ENCODE measurements around the gene DSP. TPM values are rescaled to one million over a fixed set of nuclear protein-coding genes. Genes with fewer than 3 reads are reported as not detected.
A peak's percentile ranks its signal among the peaks of the same experiment; 100 is the strongest.

Gene DSP
- total and polyA plus RNA-seq, 2 experiments from 2014 or later = 73.7 to 156 TPM

DNA sequence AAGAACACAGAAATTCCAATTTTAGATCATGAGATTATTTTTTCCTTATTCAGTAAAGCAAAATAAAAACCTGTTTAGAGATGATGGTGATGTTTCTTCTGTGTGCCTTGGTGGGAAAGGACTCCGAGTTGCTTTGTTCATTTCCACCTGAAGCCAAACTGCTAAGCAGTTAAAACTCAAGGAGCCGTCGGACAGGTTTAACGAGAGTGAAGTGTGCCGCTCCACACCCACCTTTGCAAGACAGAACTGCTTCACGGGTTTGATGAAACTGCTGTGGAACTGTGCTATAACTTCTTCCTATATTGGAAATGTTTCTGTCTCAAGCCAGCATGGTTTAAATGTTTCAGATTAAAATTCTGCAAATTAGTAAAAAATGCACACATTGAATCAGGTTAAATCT lies 9.2 kb upstream of the DSP start:
- Histone ChIP-seq H3K79me2 (no peaks in the 10 kb centered on the region), H3K4me2 (peak overlapping the region; percentile 35), H3K36me3 (replicated peaks; ENCODE audit: insufficient read depth, low read depth) (no peaks in the 10 kb centered on the region), H3K9me3 (ENCODE audit: low read depth) (no peaks in the 10 kb centered on the region), H2AFZ (no peak overlapping the region), H3K4me1 (ENCODE audit: insufficient read depth) (no peaks in the 10 kb centered on the region), H3K9me2 (replicated peaks; ENCODE audit: insufficient read depth) (no peaks in the 10 kb centered on the region), H3K27ac (peak overlapping the region; percentile 21), H3K27me3 (no peaks in the 10 kb centered on the region), H3K4me3 (no peak overlapping the region), H4K20me1 (ENCODE audit: insufficient read depth, poor library complexity, severe bottlenecking) (no peaks in the 10 kb centered on the region)
- TF ChIP-seq EZH2phosphoT487 (IDR thresholded peaks at IDR 0.05; ENCODE audit: low read depth, severe bottlenecking, unreplicated experiment) (no peak), EZH2 (IDR thresholded peaks at IDR 0.05; ENCODE audit: borderline replicate concordance) (no peak)
- TF ChIP-seq, protein P1, sequence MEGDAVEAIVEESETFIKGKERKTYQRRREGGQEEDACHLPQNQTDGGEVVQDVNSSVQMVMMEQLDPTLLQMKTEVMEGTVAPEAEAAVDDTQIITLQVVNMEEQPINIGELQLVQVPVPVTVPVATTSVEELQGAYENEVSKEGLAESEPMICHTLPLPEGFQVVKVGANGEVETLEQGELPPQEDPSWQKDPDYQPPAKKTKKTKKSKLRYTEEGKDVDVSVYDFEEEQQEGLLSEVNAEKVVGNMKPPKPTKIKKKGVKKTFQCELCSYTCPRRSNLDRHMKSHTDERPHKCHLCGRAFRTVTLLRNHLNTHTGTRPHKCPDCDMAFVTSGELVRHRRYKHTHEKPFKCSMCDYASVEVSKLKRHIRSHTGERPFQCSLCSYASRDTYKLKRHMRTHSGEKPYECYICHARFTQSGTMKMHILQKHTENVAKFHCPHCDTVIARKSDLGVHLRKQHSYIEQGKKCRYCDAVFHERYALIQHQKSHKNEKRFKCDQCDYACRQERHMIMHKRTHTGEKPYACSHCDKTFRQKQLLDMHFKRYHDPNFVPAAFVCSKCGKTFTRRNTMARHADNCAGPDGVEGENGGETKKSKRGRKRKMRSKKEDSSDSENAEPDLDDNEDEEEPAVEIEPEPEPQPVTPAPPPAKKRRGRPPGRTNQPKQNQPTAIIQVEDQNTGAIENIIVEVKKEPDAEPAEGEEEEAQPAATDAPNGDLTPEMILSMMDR (IDR thresholded peaks at IDR 0.05; ENCODE audit: poor library complexity) = no peak
- DNase-seq (ENCODE audit: low spot score) = peak; percentile 64
- 19% methylated on average over 6 of the region's 6 CpGs for WGBS (ENCODE audit: low lambda C conversion rate, missing lambda C conversion rate)

DNA sequence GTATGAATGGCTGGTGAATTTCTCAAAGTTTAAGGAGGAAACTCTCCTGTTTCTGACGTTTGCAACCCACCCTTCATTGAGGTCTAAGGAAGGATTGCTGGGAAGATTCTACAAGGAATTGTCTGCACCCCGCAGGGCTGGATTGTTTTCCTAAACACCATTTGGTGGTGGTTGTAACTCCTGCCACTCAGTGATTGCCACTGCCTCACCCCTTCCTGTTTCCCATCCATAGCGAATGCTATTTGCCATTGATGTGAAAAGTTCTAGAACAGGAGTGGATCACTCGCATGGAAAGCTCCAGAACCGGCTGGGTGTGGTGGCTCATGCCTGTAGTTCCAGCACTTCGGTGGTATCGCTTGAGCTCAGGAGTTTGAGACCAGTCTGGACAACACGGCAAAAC lies 8.7 kb upstream of the DSP start:
- Histone ChIP-seq H3K79me2 (no peaks in the 10 kb centered on the region), H3K9me3 (ENCODE audit: low read depth) (no peaks in the 10 kb centered on the region), H3K4me1 (ENCODE audit: insufficient read depth) (no peaks in the 10 kb centered on the region), H3K27me3 (no peaks in the 10 kb centered on the region), H3K9me2 (replicated peaks; ENCODE audit: insufficient read depth) (no peaks in the 10 kb centered on the region), H2AFZ (no peak overlapping the region), H3K4me2 (peak overlapping the region; percentile 35), H3K27ac (peak overlapping the region; percentile 8), H3K4me3 (no peak overlapping the region), H3K36me3 (replicated peaks; ENCODE audit: insufficient read depth, low read depth) (no peaks in the 10 kb centered on the region), H4K20me1 (ENCODE audit: insufficient read depth, poor library complexity, severe bottlenecking) (no peaks in the 10 kb centered on the region)
- TF ChIP-seq EZH2 (IDR thresholded peaks at IDR 0.05; ENCODE audit: borderline replicate concordance) = no peak
- TF ChIP-seq, protein P1 (IDR thresholded peaks at IDR 0.05; ENCODE audit: poor library complexity) = no peak
- 57% methylated on average over 8 of the region's 8 CpGs for WGBS (ENCODE audit: low lambda C conversion rate, missing lambda C conversion rate)
- no peak for DNase-seq (ENCODE audit: low spot score)

DNA sequence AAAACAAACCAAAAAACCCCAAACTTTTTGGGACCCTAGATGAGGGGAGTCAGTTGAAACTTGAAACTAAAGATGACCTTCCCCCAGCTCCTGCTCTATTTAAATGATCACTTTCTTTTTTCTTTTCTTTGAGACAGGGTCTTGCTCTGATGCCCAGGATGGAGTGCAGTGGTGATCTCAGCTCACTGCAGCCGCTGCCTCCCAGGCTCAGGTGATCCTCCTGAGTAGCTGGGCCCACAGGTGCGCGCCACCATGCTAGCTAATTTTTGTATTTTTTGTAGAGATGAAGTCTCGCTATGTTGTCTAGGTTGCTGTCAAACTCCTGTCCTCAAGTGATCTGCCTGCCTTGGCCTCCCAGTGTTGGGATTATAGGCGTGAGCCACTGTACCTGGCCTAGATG lies 7.3 kb upstream of the DSP start:
- Histone ChIP-seq H3K9me2 (replicated peaks; ENCODE audit: insufficient read depth) (no peaks in the 10 kb centered on the region), H3K4me2 (no peak overlapping the region), H3K9me3 (ENCODE audit: low read depth) (no peaks in the 10 kb centered on the region), H4K20me1 (ENCODE audit: insufficient read depth, poor library complexity, severe bottlenecking) (no peaks in the 10 kb centered on the region), H3K79me2 (no peaks in the 10 kb centered on the region), H3K27ac (no peak overlapping the region), H3K4me1 (ENCODE audit: insufficient read depth) (no peaks in the 10 kb centered on the region), H3K4me3 (no peak overlapping the region), H3K36me3 (replicated peaks; ENCODE audit: insufficient read depth, low read depth) (no peaks in the 10 kb centered on the region), H2AFZ (no peak overlapping the region), H3K27me3 (no peaks in the 10 kb centered on the region)
- TF ChIP-seq EZH2 (IDR thresholded peaks at IDR 0.05; ENCODE audit: borderline replicate concordance) = no peak
- TF ChIP-seq, protein P1 (IDR thresholded peaks at IDR 0.05; ENCODE audit: poor library complexity) = no peak
- no peak for TF ChIP-seq EZH2phosphoT487 (IDR thresholded peaks at IDR 0.05; ENCODE audit: low read depth, severe bottlenecking, unreplicated experiment)
- DNase-seq (ENCODE audit: low spot score) = no peak
- 98% methylated on average over 5 of the region's 5 CpGs for WGBS (ENCODE audit: low lambda C conversion rate, missing lambda C conversion rate)

DNA sequence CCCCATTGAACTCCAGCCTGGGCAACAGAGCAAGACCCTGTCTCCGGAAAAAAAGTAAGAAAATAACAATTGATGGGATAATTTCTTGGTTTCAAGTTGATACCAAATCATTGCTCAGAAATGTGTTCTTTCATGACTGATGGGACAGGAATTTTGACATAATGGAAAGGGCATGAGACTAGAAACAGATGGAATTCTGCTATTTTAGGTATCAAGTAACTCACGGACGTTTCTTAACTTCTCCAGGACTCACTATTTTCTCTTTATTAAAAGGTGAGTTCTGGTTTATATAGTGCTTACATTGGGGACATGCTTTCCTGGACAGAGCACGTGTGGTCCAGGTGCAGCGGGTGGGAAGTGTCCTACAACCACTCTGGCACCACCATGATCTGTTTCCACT lies 6.0 kb upstream of the DSP start:
- TF ChIP-seq, protein P1 (IDR thresholded peaks at IDR 0.05; ENCODE audit: poor library complexity) = no peak
- TF ChIP-seq EZH2phosphoT487 (IDR thresholded peaks at IDR 0.05; ENCODE audit: low read depth, severe bottlenecking, unreplicated experiment) = no peak
- TF ChIP-seq EZH2 (IDR thresholded peaks at IDR 0.05; ENCODE audit: borderline replicate concordance) = no peak
- Histone ChIP-seq H3K4me3 (no peak overlapping the region), H3K9me2 (replicated peaks; ENCODE audit: insufficient read depth) (no peaks in the 10 kb centered on the region), H3K79me2 (no peaks in the 10 kb centered on the region), H3K9me3 (ENCODE audit: low read depth) (no peaks in the 10 kb centered on the region), H3K27ac (no peak overlapping the region), H3K27me3 (no peaks in the 10 kb centered on the region), H2AFZ (no peak overlapping the region), H3K4me1 (ENCODE audit: insufficient read depth) (no peaks in the 10 kb centered on the region), H4K20me1 (ENCODE audit: insufficient read depth, poor library complexity, severe bottlenecking) (no peaks in the 10 kb centered on the region), H3K4me2 (no peak overlapping the region), H3K36me3 (replicated peaks; ENCODE audit: insufficient read depth, low read depth) (no peaks in the 10 kb centered on the region)
- 86% methylated on average over 5 of the region's 5 CpGs for WGBS (ENCODE audit: low lambda C conversion rate, missing lambda C conversion rate)
- no peak for DNase-seq (ENCODE audit: low spot score)

All from hepatocyte (in vitro differentiated cells).